WI38 (cell line): ENCODE results near the gene ZCCHC14.
A peak's percentile ranks its signal among the peaks of the same experiment; 100 is the strongest.
"Not testable (repeated sequence)": the region's sequence is repeated elsewhere in the genome, so short reads cannot be mapped to it uniquely, and the experiment has no call there.

ENCODE experiments used
- H3K4me3 ChIP-seq: 2 replicates; pipeline ENCODE4 v1.5.1; 2011; ENCODE audit warnings: low read depth, mild to moderate bottlenecking, control low read depth, low read length
- CTCF ChIP-seq: IDR thresholded peaks from 2 replicates; pipeline ENCODE4 v1.5.1; 2012; ENCODE audit warnings: low read depth, mild to moderate bottlenecking, control low read depth, low read length

ZCCHC14 gene

GRCh38 chr16:87368029-87368770 is 124.6 kb downstream of the ZCCHC14 start:
- H3K4me3 ChIP-seq = no peak overlapping the region
- TF ChIP-seq CTCF = no peak

GRCh38 chr16:87367529-87367928 is 125.3 kb downstream of the ZCCHC14 start:
- TF ChIP-seq CTCF = no peak
- no peak overlapping the region for H3K4me3 ChIP-seq

GRCh38 chr16:87366930-87367329 is 125.9 kb downstream of the ZCCHC14 start:
- TF ChIP-seq CTCF = no peak
- no peak overlapping the region for H3K4me3 ChIP-seq

- no peak overlapping the region for H3K4me3 ChIP-seq
- no peak for TF ChIP-seq CTCF
Measured at GRCh38 chr16:87366288-87366687, 126.5 kb downstream of the ZCCHC14 start.

- H3K4me3 ChIP-seq = no peak overlapping the region
- no peak for TF ChIP-seq CTCF
Measured at GRCh38 chr16:87365021-87365713, 127.7 kb downstream of the ZCCHC14 start.

GRCh38 chr16:87363771-87364455 is 128.9 kb downstream of the ZCCHC14 start:
- 0 out of 2 replicates have a peak overlapping the region, but pooled peaks have one; percentile 9 for H3K4me3 ChIP-seq
- TF ChIP-seq CTCF = no peak

GRCh38 chr16:87362828-87363559 is 129.8 kb downstream of the ZCCHC14 start:
- not testable (repeated sequence) for H3K4me3 ChIP-seq
